ENCODE measurements around the gene HRH1.

HRH1 gene

GRCh38 chr3:11168406-11168805 is 14.1 kb downstream of the HRH1 start:
- no peak for TF ChIP-seq CTCF (IDR thresholded peaks at IDR 0.05; ENCODE audit: low read depth, low read length)

GRCh38 chr3:11168881-11169805 is 14.8 kb downstream of the HRH1 start:
- Histone ChIP-seq H3K36me3 (no peaks in the 10 kb centered on the region), H3K4me3 (ENCODE audit: low read depth, low read length) (no peak overlapping the region), H3K27ac (no peak overlapping the region), H3K9me3 (ENCODE audit: severe bottlenecking) (peaks cover 13% of the 10 kb centered on the region), H3K27me3 (ENCODE audit: insufficient read depth, low read depth, severe bottlenecking) (no peaks in the 10 kb centered on the region)
- no peak for TF ChIP-seq CTCF (IDR thresholded peaks at IDR 0.05; ENCODE audit: low read depth, low read length)
- no peak for DNase-seq

More at GRCh38 chr3:11168406-11168805, 14.1 kb downstream of the HRH1 start:
- Histone ChIP-seq H3K4me3 (ENCODE audit: low read depth, low read length) (no peak overlapping the region), H3K9me3 (ENCODE audit: severe bottlenecking) (peaks cover 13% of the 10 kb centered on the region), H3K27ac (peak overlapping the region; percentile 70; the same call in 1 of the 2 replicates), H3K27me3 (ENCODE audit: insufficient read depth, low read depth, severe bottlenecking) (no peaks in the 10 kb centered on the region), H3K36me3 (no peaks in the 10 kb centered on the region)
- no peak for DNase-seq

- Histone ChIP-seq H3K4me3 (ENCODE audit: low read depth, low read length) (no peak overlapping the region), H3K9me3 (ENCODE audit: severe bottlenecking) (peaks cover 13% of the 10 kb centered on the region), H3K36me3 (no peaks in the 10 kb centered on the region), H3K27me3 (ENCODE audit: insufficient read depth, low read depth, severe bottlenecking) (no peaks in the 10 kb centered on the region), H3K27ac (no peak overlapping the region)
- no peak for TF ChIP-seq CTCF (IDR thresholded peaks at IDR 0.05; ENCODE audit: low read depth, low read length)
- no peak for DNase-seq
These were observed 15.9 kb downstream of the HRH1 start for GRCh38 chr3:11170052-11170770.

GRCh38 chr3:11172096-11172690 is 17.9 kb downstream of the HRH1 start:
- peaks cover 13% of the 10 kb centered on the region for H3K9me3 ChIP-seq (ENCODE audit: severe bottlenecking)
- DNase-seq = no peak
- no peak overlapping the region for H3K4me3 ChIP-seq (ENCODE audit: low read depth, low read length)
- H3K27me3 ChIP-seq (ENCODE audit: insufficient read depth, low read depth, severe bottlenecking) = no peaks in the 10 kb centered on the region
- no peak overlapping the region for H3K27ac ChIP-seq
- no peak for TF ChIP-seq CTCF (IDR thresholded peaks at IDR 0.05; ENCODE audit: low read depth, low read length)
- no peaks in the 10 kb centered on the region for H3K36me3 ChIP-seq

GRCh38 chr3:11173828-11174465 is 19.7 kb downstream of the HRH1 start:
- H3K27ac ChIP-seq = no peak overlapping the region
- no peak overlapping the region for H3K4me3 ChIP-seq (ENCODE audit: low read depth, low read length)
- no peak for DNase-seq
- H3K9me3 ChIP-seq (ENCODE audit: severe bottlenecking) = no peaks in the 10 kb centered on the region
- TF ChIP-seq CTCF (IDR thresholded peaks at IDR 0.05; ENCODE audit: low read depth, low read length) = no peak
- H3K36me3 ChIP-seq = no peaks in the 10 kb centered on the region
- H3K27me3 ChIP-seq (ENCODE audit: insufficient read depth, low read depth, severe bottlenecking) = no peaks in the 10 kb centered on the region
